ENCODE measurements around the gene SYT7.
"Not testable (repeated sequence)": the region's sequence is repeated elsewhere in the genome, so short reads cannot be mapped to it uniquely, and the experiment has no call there.

SYT7 gene

DNA sequence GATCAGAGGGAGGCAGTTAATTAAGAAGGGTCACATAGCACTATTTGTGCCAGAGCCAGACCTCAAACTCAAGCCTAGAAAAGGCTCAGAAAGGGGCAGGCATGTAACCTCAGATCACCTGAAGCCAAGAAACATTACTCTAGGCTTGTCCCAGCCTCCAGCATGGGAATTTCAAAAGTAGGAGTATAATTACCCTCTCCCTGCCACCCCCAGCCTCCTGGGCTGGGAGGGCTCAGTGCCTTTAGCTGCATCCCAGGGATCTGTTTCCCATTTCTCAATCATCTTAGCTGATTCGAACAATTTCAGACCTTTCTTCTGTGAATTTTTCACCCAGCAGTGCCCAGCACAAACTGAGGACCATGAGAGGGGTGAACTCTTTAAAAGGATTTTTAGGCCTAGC, 105.4 kb downstream of the SYT7 start:
- DNase-seq (ENCODE audit: low read depth) = no peak

DNA sequence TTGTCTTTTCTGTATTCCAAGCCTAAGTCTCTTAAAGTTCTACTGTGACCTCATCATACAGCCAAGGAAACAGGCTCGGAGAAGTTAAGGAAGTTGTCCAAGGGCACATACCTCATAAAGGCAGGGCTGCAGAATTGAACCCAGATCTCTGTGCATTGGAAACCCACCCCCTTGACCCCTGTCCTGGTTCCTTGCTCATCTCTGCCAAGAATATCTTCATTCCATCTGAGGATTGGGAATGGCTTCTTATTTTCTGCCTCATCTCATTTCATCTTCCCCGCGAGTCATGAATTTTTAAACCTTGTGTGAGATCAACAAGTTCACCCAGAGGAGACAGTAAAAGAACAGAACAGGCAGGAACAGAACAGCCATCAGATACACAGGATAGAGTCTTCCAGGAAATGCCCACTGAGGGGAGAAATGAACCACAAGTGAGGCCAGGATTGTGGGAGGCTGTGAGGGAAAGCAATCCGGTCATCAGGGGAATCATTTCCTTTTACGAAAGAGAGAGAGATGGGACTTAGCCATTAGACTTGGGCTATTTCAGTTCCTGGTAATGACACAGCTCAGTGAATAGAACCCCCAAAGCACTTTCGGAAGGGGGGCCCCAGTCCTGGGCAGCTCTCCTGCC, 106.7 kb downstream of the SYT7 start:
- DNase-seq (ENCODE audit: low read depth) = peak; percentile 25

DNA sequence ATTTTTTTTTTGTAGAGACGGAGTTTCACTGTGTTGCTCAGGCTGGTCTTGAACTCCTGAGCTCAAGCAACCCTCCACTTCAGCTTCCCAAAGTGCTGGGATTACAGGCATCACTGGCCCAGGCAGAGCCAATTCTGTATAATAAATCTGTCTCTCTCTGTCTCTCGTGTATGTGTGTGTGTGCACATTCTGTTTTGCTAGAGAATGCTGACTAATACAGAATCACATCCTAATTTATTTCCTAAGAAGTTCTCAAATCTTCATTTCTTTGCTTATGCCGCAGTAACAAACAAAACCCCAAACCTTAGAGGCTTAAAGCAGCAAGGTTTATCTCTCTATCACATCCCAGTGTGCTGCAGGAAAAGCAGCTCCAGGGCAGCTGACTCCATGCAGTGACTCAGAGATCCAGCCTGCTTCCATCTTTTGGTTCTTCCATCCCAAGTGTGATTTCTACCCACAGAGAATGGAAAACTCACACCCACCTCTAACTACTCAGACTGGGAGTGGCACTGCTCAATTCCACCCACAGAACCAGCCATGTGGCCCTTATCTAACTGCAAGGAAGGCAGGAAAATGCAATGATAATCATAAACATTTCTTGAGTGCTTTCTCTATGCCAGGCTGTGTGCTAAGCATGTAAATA, 107.4 kb downstream of the SYT7 start:
- DNase-seq (ENCODE audit: low read depth) = peak; percentile 74

DNA sequence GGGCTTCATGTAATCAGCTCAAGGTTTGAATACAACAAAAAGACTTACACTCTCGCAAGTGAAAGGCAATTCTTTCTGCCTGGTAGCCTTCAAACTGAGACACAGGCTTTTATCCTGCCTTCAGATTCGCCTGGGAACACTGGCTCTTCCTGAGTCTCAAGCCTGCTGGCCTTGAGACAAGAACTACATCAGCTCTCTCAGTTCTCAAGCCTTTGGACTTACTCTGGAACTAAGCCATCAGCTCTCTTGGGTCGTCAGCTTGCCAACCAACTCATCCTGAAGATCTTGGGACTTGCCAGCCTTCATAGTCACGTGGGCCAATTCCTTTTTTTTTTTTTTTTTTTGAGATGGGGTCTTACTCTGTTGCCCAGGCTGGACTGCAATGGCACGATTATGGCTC, 108.0 kb downstream of the SYT7 start:
- no peak for DNase-seq (ENCODE audit: low read depth)

DNA sequence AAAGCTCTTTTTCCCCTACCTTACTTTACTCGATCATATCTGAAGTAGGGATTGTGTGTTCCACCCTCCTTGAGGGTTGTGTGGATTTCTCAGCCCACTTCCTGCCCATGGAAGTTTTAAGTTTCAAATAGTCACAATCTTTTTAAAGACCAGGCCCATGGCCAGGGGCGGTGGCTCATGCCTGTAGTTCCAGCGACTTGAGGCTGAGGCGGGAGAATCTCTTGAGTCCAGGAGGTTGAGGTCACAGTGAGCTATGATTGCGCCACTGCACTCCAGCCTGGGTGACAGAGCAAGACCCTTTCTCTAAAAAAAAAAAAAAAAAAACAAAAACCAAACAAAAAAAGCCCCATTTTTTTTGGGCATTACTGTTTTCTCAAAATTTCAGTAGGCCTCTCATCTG, 108.6 kb downstream of the SYT7 start:
- no peak for DNase-seq (ENCODE audit: low read depth)

DNA sequence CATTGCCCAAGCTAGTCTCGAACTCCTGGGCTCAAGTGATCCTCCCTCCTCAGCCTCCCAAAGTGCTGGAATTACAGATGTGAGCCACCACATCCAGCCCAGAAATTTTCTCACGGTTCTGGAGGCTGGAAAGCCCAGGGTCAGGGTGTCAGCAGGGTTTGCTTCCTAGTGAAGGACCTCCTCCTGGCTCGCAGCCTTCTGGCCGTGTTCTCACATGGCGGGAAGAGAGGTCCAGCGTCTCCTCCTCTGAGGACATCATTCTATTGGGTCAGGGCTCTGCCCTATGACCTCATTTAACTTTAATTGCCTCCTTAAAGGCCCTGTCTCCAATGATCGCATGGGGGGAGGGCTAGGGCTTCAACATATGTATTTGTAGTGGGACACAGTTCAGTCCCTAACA, 112.9 kb downstream of the SYT7 start:
- DNase-seq (ENCODE audit: low read depth) = no peak

DNA sequence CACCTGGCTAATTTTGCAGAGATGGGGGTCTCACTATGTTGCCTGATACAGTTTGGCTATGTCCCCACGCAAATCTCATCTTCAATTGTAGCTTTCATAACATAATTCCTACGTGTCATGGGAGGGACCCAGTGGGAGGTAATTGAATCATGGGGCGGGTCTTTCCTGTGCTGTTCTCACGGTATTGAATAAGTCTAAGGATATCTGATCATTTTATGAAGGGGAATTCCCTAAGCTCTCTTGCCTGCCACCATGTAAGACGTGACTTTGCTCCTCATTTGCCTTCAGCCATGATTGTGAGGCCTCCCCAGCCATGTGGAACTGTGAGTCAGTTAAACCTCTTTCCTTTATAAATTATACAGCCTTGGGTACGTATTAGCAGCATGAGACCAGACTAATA, 113.3 kb downstream of the SYT7 start:
- not testable (repeated sequence) for DNase-seq (ENCODE audit: low read depth)

All from amniotic epithelial cell (primary cell).